Fibroblast of mammary gland (primary cell): Measurements from ENCODE around the gene CBX3.
"Not testable (repeated sequence)": the region's sequence is repeated elsewhere in the genome, so short reads cannot be mapped to it uniquely, and the experiment has no call there.

Experiments
- DNase-seq: peaks from one replicate; pipeline ENCODE4 v3.0.0-alpha.2; 2010; ENCODE audit warnings: low read depth
- H3K4me3 ChIP-seq: 2 replicates; pipeline ENCODE4 v1.5.1; 2011; ENCODE audit warnings: low read depth, mild to moderate bottlenecking, low read length, moderate library complexity; ENCODE audit not compliant: control insufficient read depth
- TF ChIP-seq, protein P1 (sequence below): conservative IDR thresholded peaks from 2 replicates; pipeline ENCODE4 v1.5.1; 2011; ENCODE audit warnings: low read depth, low read length, inconsistent platforms; ENCODE audit not compliant: control insufficient read depth, insufficient read depth

CBX3 gene

GRCh38 chr7:26180792-26181198, 20.8 kb upstream of the CBX3 start:
- TF ChIP-seq, protein P1, sequence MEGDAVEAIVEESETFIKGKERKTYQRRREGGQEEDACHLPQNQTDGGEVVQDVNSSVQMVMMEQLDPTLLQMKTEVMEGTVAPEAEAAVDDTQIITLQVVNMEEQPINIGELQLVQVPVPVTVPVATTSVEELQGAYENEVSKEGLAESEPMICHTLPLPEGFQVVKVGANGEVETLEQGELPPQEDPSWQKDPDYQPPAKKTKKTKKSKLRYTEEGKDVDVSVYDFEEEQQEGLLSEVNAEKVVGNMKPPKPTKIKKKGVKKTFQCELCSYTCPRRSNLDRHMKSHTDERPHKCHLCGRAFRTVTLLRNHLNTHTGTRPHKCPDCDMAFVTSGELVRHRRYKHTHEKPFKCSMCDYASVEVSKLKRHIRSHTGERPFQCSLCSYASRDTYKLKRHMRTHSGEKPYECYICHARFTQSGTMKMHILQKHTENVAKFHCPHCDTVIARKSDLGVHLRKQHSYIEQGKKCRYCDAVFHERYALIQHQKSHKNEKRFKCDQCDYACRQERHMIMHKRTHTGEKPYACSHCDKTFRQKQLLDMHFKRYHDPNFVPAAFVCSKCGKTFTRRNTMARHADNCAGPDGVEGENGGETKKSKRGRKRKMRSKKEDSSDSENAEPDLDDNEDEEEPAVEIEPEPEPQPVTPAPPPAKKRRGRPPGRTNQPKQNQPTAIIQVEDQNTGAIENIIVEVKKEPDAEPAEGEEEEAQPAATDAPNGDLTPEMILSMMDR, result no peak
- H3K4me3 ChIP-seq, result no peak overlapping the region
- DNase-seq, result no peak

DNA sequence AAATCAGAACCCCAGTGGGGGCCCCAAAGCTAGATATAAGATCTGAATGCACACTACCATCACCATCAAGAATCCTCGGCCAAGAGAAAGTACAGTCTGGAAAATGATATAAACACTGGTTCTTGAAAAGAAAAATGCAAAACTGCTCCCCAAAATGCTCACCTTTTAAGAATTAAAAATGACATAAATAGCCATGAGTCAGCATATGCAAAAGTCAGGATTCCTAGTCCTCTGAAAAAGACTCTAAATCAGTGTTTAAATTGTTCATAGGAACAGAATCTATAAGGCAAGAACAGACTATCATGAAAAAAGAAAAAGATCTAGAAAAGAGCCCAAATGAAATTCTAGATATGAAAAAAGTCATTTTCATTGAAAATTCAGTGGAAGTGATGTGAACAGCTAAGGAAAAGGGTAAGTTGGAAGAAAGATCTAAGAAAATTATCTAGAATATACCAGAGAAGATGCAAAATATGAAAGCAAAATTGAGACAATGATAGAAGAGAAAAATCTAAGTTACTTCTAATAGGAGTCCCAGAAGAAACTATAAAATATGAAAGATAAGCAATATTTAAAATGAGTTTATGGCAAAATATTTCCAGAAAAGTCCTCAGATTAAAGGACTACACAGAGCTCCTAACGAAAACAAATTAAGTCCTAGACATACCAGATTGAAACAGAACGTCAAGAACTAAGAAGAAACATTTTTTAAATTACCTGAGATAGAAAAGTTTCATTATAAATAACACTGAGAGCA, 19.9 kb upstream of the CBX3 start:
- DNase-seq, result no peak
- TF ChIP-seq, protein P1, result no peak
- H3K4me3 ChIP-seq, result no peak overlapping the region

- DNase-seq, result no peak
- no peak overlapping the region for H3K4me3 ChIP-seq
- TF ChIP-seq, protein P1, result no peak
Observed at GRCh38 chr7:26182283-26182682, 19.3 kb upstream of the CBX3 start.

- H3K4me3 ChIP-seq, result no peak overlapping the region
- DNase-seq, result no peak
- TF ChIP-seq, protein P1, result no peak
Observed at GRCh38 chr7:26182706-26183105, 18.8 kb upstream of the CBX3 start.

DNA sequence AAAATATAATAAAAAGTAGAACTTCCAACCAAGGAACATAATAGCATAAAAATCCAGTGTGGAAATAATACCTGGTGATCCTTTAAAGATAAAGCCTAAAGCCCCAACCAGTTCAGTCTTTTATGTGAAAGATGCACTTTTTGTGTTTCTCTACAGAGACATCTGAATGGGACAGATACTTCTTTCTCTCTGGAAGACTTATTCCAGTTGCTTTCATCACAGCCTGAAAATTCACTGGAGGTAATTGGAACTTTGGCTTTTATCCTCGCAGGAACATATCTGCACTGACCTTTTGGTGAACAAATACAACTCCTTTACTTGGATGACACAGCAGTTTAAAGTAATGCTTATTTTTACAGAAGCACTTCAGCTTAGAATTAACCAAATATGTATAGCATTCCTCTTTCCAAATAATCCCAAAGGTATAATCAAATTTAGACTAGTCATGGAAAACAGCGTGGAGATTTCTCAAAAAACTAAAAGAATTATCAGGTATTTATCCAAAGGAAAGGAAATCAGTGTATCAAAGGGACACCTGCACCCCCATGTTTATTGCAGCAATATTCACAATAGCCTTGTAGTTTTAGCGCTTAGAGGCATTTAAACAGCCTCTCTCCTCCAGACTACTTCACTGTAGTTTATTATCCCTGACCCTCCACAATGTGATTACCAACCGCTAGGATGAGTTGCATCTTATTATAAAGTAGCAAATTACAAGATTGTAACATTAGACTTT, 17.8 kb upstream of the CBX3 start:
- DNase-seq, result no peak
- TF ChIP-seq, protein P1, result no peak
- no peak overlapping the region for H3K4me3 ChIP-seq

- not testable (repeated sequence) for H3K4me3 ChIP-seq, DNase-seq
Observed at GRCh38 chr7:26184281-26185101, 17.1 kb upstream of the CBX3 start.
